NCI-H1105 treated with DMSO at 0.1 percent for 48 hours (cell line): Measurements from ENCODE around the gene ADORA2B.

Experiments used
- DNase-seq: peaks from one replicate; lab custom pipeline; 2025; lab: John Stamatoyannopoulos, UW

The ADORA2B gene

GRCh38 chr17:15996322-15996721 is 51.4 kb downstream of the ADORA2B start:
- no peak for DNase-seq

- no peak for DNase-seq
These were observed 53.2 kb downstream of the ADORA2B start for GRCh38 chr17:15998031-15998562.

GRCh38 chr17:15999141-15999973 is 54.4 kb downstream of the ADORA2B start, which contains the start of the genes TTC19 and ZSWIM7:
Gene TTC19 (plus strand): TSS chr17:15999824. CDS start chr17:15999849, 25 bp downstream.
Gene ZSWIM7 (minus strand): TSS chr17:15999704. CDS start chr17:15999594, 110 bp downstream.
- DNase-seq: peak; percentile 97

DNA sequence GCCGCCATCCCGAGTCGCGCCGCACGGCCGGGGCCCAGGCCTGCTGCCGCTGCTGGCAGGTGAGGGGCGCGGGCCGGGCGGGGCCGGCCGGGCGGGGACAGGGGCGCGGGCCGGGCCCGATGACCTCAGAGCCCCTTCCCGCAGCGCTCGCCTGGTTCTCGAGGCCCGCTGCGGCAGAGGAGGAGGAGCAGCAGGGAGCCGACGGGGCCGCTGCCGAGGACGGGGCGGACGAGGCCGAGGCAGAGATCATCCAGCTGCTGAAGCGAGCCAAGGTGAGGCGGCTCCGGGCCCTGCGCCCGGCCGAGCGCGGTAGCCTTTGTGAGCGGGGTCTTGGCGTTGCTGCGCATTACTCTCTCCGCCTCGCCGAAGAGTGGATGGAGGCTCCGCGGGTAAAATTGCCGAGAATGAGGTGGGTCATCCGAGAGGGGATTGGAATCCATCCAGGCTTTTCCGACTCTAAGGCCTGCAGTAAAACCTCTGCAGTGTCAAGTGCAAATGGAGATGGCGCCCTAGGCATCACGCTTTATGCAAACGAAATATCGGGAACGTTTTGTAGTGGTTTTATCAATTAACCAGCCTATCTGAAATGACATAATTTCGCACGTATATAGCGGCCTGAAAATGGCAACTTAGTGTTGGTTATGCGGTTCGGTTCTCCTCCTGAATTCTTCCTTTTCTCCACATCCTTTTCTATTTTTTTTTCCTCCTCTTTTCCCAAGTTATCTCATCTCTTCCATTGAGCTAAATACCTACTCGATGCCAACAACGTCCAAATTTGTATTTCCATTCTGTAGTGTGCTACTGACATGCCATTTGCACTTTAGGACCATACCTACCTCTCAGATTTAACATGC is 55.3 kb downstream of the ADORA2B start:
- DNase-seq: peak; percentile 56

DNA sequence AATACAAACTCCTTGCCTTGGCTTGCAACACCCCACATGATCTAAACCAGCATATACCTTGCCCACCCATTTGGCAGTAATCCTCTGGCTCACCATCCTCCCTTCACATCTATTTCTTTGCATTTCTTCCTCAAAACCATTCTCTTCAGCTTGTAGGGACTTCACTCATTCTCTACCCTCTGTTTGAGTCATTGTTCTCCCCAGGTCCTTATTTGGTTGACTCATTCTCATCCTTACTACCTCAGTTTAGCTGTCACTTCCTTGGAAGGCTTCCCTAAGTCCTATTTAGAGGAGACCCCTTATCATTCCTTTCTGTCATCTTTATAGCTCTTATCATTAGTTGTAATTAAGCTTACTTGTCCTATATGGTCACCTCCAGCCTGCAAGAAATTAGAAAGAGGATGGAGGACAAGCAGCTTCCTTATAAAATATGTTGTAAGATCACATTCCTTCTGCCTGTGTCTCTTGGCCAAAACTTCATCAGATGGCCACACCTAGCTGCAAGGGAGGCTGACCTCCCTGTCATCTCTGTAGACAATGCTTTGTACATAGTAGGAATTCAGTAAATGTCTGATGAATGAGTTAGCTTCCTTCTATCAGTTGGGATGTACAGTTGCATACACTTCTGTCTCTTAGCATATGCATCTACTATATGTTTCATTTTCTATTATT is 56.4 kb downstream of the ADORA2B start:
- no peak for DNase-seq

- no peak for DNase-seq
These were observed 57.9 kb downstream of the ADORA2B start for GRCh38 chr17:16002708-16003260.

DNA sequence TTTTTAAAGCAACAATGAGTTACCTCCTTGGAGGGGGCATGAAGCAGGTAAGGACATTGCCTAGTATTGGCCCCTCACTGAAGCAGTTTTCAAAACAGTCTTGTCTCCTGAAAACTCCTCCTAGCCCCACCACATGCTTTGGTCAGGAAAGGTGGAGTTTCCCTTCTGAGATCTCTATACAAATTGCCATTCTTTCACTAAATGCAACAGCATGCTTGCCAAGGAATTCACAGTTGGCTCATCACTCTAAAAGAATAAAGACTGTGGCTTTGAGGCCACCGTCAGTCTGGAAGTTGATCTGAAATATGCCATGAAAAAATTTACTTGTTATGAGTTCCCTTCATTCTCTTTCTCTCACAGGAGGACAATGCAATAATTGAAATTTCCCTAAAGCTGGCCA is 58.9 kb downstream of the ADORA2B start:
- no peak for DNase-seq

- DNase-seq: no peak
These were observed 60.7 kb downstream of the ADORA2B start for GRCh38 chr17:16005636-16006035.

- no peak for DNase-seq
These were observed 62.5 kb downstream of the ADORA2B start for GRCh38 chr17:16007439-16007838.

DNA sequence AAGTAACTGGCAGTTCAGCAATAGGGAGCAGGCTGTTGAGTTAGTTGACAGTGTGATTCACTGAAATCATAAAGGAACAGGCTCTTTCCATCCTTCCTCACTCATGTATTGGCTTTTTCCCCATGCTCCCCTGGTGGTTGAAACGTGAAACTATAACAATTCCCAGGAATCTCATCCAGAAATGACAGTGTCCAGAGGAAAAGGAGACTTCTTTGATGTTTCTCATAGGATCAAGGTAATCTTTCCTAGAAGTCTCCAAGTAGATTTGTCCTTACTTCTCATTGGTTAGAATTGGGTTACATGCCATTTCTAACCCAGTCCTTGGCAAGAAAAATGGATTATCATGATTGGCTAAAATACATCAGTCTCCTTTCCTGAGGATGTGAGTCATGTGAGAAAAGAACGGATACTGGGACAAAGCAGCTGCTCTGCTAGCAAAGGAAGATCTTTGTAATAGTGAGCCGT is 69.0 kb downstream of the ADORA2B start:
- DNase-seq: peak; percentile 35

DNA sequence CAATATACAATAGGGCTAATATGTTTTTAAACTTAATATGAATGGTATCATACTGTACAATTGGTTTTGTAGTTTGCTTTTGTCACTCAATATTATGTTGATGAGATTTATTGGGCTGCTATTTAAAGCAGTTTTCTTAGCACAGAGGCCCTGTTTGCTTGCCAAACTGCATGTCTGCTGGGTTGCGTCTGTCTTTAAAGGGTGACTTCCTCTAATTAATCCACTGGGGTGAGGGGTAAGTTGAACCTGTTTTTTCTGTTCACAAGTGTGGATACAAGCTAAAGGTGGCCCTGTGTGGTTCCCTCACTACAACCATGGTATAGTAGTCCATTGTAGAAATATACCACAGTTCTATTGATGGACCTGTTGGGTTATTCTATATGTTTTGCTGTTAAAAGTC is 74.4 kb downstream of the ADORA2B start:
- DNase-seq: no peak

DNA sequence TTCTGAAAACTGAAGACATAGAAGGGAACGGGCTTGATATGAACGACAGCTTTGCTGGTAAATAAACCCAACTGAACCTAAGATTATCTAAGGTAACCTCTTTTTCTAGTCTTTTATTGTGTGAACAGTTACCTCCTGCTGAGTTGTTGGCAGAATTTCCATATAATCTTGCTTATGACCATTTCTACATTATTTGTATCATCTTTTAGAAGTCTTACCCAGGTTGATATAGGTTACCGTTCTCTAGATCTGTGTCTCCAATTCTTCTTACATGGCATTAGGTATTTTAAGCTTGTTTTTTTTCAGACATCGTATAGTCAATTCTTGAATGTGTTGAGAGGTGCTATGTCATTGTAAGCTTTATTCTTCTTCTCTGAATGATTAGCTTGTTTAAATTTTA is 79.0 kb downstream of the ADORA2B start:
- DNase-seq: no peak

GRCh38 chr17:16025202-16025601 is 80.3 kb downstream of the ADORA2B start:
- no peak for DNase-seq
